GM11168 (cell line): Measurements from ENCODE around the gene DMD.
"Not testable (repeated sequence)": the region's sequence is repeated elsewhere in the genome, so short reads cannot be mapped to it uniquely, and the experiment has no call there.

ENCODE experiments used
- in situ Hi-C: fragments of 300-500 bp; cut with MboI; formaldehyde crosslinking; loops from one replicate; pipeline ENCODE4 v1.12.0; 2022; ENCODE audit warnings: low sequenced_read_pairs; ENCODE audit not compliant: unreplicated experiment

Gene DMD

GRCh38 chrX:32873786-32874185, 337.6 kb downstream of the DMD start:
- in situ Hi-C loops: no loop called here

GRCh38 chrX:32871636-32872035, 339.7 kb downstream of the DMD start:
- in situ Hi-C loops: no loop called here

- in situ Hi-C loops: no loop called here
These were observed 342.8 kb downstream of the DMD start for GRCh38 chrX:32868524-32868895.

- in situ Hi-C loops: no loop called here
These were observed 343.4 kb downstream of the DMD start for GRCh38 chrX:32867781-32868523.

GRCh38 chrX:32852203-32852602, 359.1 kb downstream of the DMD start:
- in situ Hi-C loops: no loop called here

GRCh38 chrX:32851556-32851955, 359.8 kb downstream of the DMD start:
- in situ Hi-C loops: no loop called here

GRCh38 chrX:32847921-32848320, 363.4 kb downstream of the DMD start:
- in situ Hi-C loops: no loop called here

- in situ Hi-C loops: no loop called here
These were observed 369.3 kb downstream of the DMD start for GRCh38 chrX:32842053-32842452.

GRCh38 chrX:32839781-32840180, 371.6 kb downstream of the DMD start:
- in situ Hi-C loops: no loop called here

- in situ Hi-C loops: no loop called here
These were observed 386.3 kb downstream of the DMD start for GRCh38 chrX:32825009-32825408.

GRCh38 chrX:32804034-32804433, 407.3 kb downstream of the DMD start:
- in situ Hi-C loops: no loop called here

GRCh38 chrX:32798990-32799389, 412.4 kb downstream of the DMD start:
- in situ Hi-C loops: no loop called here

GRCh38 chrX:32788936-32789335, 422.4 kb downstream of the DMD start:
- in situ Hi-C loops: no loop called here

GRCh38 chrX:32780109-32780508, 431.2 kb downstream of the DMD start:
- in situ Hi-C loops: no loop called here

- in situ Hi-C loops: no loop called here
These were observed 432.4 kb downstream of the DMD start for GRCh38 chrX:32778965-32779364.

- in situ Hi-C loops: no loop called here
These were observed 436.4 kb downstream of the DMD start for GRCh38 chrX:32774966-32775365.

GRCh38 chrX:32749070-32749469, 462.3 kb downstream of the DMD start:
- in situ Hi-C loops: no loop called here

GRCh38 chrX:32745323-32745722, 466.0 kb downstream of the DMD start:
- in situ Hi-C loops: no loop called here

- in situ Hi-C loops: no loop called here
These were observed 466.4 kb downstream of the DMD start for GRCh38 chrX:32744921-32745320.

GRCh38 chrX:32741910-32742309, 469.4 kb downstream of the DMD start:
- in situ Hi-C loops: no loop called here

- in situ Hi-C loops: no loop called here
These were observed 502.8 kb downstream of the DMD start for GRCh38 chrX:32708542-32708941.

- in situ Hi-C loops: not testable (repeated sequence)
These were observed 506.0 kb downstream of the DMD start for GRCh38 chrX:32705385-32705784.

- in situ Hi-C loops: no loop called here
These were observed 524.0 kb downstream of the DMD start for GRCh38 chrX:32687379-32687778.
